GM12878 (cell line): ENCODE measurements around the gene CALML5. TPM values are rescaled to one million over a fixed set of nuclear protein-coding genes. Genes with fewer than 3 reads are reported as not detected.

ENCODE experiments used
- ATAC-seq: fragments of 200-7000 bp; cut with Tn5 transposase; 3 replicates; pipeline ENCODE4 v1.9.1; 2020; ENCODE audit warnings: mild to moderate bottlenecking, moderate library complexity
- BruUV-seq: library from RNA; stranded (reverse); fragments of 400-500 nt; replicated peaks from 2 replicates; lab custom pipeline; 2021; lab: Mats Ljungman, UMichigan
- CTCF ChIA-PET: fragments of 300-600 bp; sonication (Branson Sonifier 250); formaldehyde crosslinking; extraction: SDS; loops from one replicate; lab custom pipeline; 2021; ENCODE audit warnings: inconsistent platforms; lab: Yijun Ruan, JAX
- POLR2A ChIA-PET: fragments of 350-600 bp; formaldehyde crosslinking; extraction: SDS; loops from one replicate; lab custom pipeline; 2021; ENCODE audit warnings: inconsistent platforms; lab: Charles Lee
- RAD21 ChIA-PET: fragments of 300-600 bp; sonication (Branson Sonifier 250); formaldehyde crosslinking; loops from one replicate; lab custom pipeline; 2023; ENCODE audit warnings: antibody characterized with exemption; ENCODE audit not compliant: unreplicated experiment; lab: Charles Lee
- SMC1A ChIA-PET: fragments of 300-600 bp; sonication (Branson Sonifier 250); formaldehyde crosslinking; loops from one replicate; lab custom pipeline; 2023; ENCODE audit not compliant: unreplicated experiment, uncharacterized antibody; lab: Charles Lee
- DNase-seq: peaks from one replicate; pipeline ENCODE4 v3.0.0-alpha.2; 2011; ENCODE audit warnings: low read depth, low spot score
- FAIRE-seq: peaks from 3 replicates; lab custom pipeline; 2011; peaks lifted over from hg19 to GRCh38; lab: Jason Lieb, UNC
- H2AFZ ChIP-seq: 2 replicates; pipeline ENCODE4 v1.6.0; 2011; ENCODE audit warnings: low read depth, low read length, control low read depth; ENCODE audit not compliant: control insufficient read depth
- H3K27ac ChIP-seq: 2 replicates; pipeline ENCODE4 v1.5.1; 2011; ENCODE audit warnings: control low read depth; ENCODE audit not compliant: control insufficient read depth, insufficient read depth
- H3K27me3 ChIP-seq, 2 experiments: replicated peaks in 1 of 2; 2 replicates each; pipeline versions ENCODE4 v1.6.0 to v1.6.1; 2011; ENCODE audit warnings: low read length in 1 of 2; ENCODE audit not compliant: control insufficient read depth in 2 of 2, insufficient read depth in 2 of 2
- H3K36me3 ChIP-seq, 2 experiments: 2 replicates each; pipeline ENCODE4 v1.5.1; 2011; ENCODE audit warnings: low read length in 1 of 2; ENCODE audit not compliant: control insufficient read depth in 2 of 2, insufficient read depth in 2 of 2
- H3K4me1 ChIP-seq: 2 replicates; pipeline ENCODE4 v1.6.1; 2011; ENCODE audit warnings: mild to moderate bottlenecking, low read length, moderate library complexity, mixed read lengths; ENCODE audit not compliant: control insufficient read depth, insufficient read depth
- H3K4me2 ChIP-seq: 2 replicates; pipeline ENCODE4 v1.6.0; 2011; ENCODE audit warnings: control low read depth; ENCODE audit not compliant: control insufficient read depth, insufficient read depth
- H3K4me3 ChIP-seq: fragments of 200-600 bp; sonication (generic); 2 replicates; pipeline ENCODE4 v1.5.1; 2016
- H3K79me2 ChIP-seq: 2 replicates; pipeline ENCODE4 v1.6.0; 2011; ENCODE audit warnings: low read length; ENCODE audit not compliant: control insufficient read depth, insufficient read depth
- H3K9ac ChIP-seq: 2 replicates; pipeline ENCODE4 v1.8.0; 2011; ENCODE audit warnings: low read length, control low read depth, mixed read lengths; ENCODE audit not compliant: control insufficient read depth, insufficient read depth
- H3K9me3 ChIP-seq: replicated peaks from 3 replicates; pipeline ENCODE4 v1.5.1; 2011; ENCODE audit warnings: mild to moderate bottlenecking, low read length; ENCODE audit not compliant: control insufficient read depth, insufficient read depth
- H4K20me1 ChIP-seq: 2 replicates; pipeline ENCODE4 v1.6.0; 2011; ENCODE audit not compliant: control insufficient read depth, insufficient read depth
- CEBPZ ChIP-seq: fragments of 150-350 bp; IDR thresholded peaks from 2 replicates; pipeline ENCODE4 v1.6.1; 2016; ENCODE audit warnings: low read depth, low read length
- GATAD2B ChIP-seq: fragments of 450-650 bp; conservative IDR thresholded peaks from 2 replicates; pipeline ENCODE4 v1.6.1; 2017; ENCODE audit warnings: low read depth, mild to moderate bottlenecking, moderate library complexity
- MAX ChIP-seq: IDR thresholded peaks from 2 replicates; pipeline ENCODE4 v1.6.1; 2012; ENCODE audit warnings: low read depth, low read length, improper control_type of control experiment
- MTA2 ChIP-seq: fragments of 450-650 bp; IDR thresholded peaks from 2 replicates; pipeline ENCODE4 v1.6.1; 2016; ENCODE audit warnings: low read depth, mild to moderate bottlenecking, moderate library complexity
- NR2C1 ChIP-seq: fragments of 450-650 bp; IDR thresholded peaks from 2 replicates; pipeline ENCODE4 v1.6.1; 2017; ENCODE audit warnings: antibody characterized with exemption, mild to moderate bottlenecking, moderate library complexity
- PKNOX1 ChIP-seq: fragments of 450-650 bp; IDR thresholded peaks from 2 replicates; pipeline ENCODE4 v1.6.1; 2016; ENCODE audit warnings: mild to moderate bottlenecking
- POLR2AphosphoS2 ChIP-seq: IDR thresholded peaks from 2 replicates; pipeline ENCODE4 v1.6.1; 2011; ENCODE audit warnings: low read depth, mild to moderate bottlenecking, low read length, improper control_type of control experiment, moderate library complexity
- RFX5 ChIP-seq: IDR thresholded peaks from 2 replicates; pipeline ENCODE4 v1.6.1; 2011; ENCODE audit warnings: low read depth, low read length, improper control_type of control experiment
- SREBF1 ChIP-seq: IDR thresholded peaks from 2 replicates; pipeline ENCODE4 v1.6.1; 2012; ENCODE audit warnings: mild to moderate bottlenecking, low read length
- ZBTB33 ChIP-seq: fragments of 450-650 bp; IDR thresholded peaks from 2 replicates; pipeline ENCODE4 v1.6.1; 2017; ENCODE audit warnings: mild to moderate bottlenecking
- ZNF274 ChIP-seq: IDR thresholded peaks from one replicate; pipeline ENCODE4 v1.8.0; 2011; ENCODE audit not compliant: insufficient read length, insufficient read depth
- WGBS: methylation state at CpG from one replicate; pipeline ENCODE4 v1.1.6; 2016; ENCODE audit warnings: low lambda C conversion rate; ENCODE audit not compliant: insufficient replicate concordance, insufficient coverage; ENCODE audit errors: missing lambda C conversion rate; 5-methylcytosine and 5-hydroxymethylcytosine counted together
- in situ Hi-C: fragments of 300-500 bp; cut with MboI; formaldehyde crosslinking; loops from 9 replicates; pipeline ENCODE4 v1.14.3; 2018; ENCODE audit warnings: mixed read lengths
- intact Hi-C: fragments of 100-400 bp; cut with micrococcal nuclease; formaldehyde crosslinking; loops from one replicate; pipeline ENCODE4 v1.14.2; 2022; ENCODE audit not compliant: unreplicated experiment
- polyA plus RNA-seq, 11 experiments: library from polyadenylated mRNA; depleted of rRNA in 4 of 11; unstranded in 6 of 11; stranded (reverse) in 5 of 11; fragments of >200 nt; fragmentation: Nextera tagmentation in 4 of 11; fragmentation: Illumina TruSeq in 1 of 11; extraction: Ambion mirVana in 4 of 11; extraction: Trizol in 1 of 11; gene quantifications; 1 replicate in 1 of 11; 2 replicates in 10 of 11; pipeline versions ENCODE4 v1.2.1 to v1.2.3, GENCODE V29; 2011 to 2016; ENCODE audit warnings: inconsistent platforms in 2 of 11, missing spikeins in 2 of 11, low read depth in 1 of 11
- total RNA-seq, 4 experiments: library from RNA; depleted of rRNA in 3 of 4; stranded (reverse); fragments of >200 nt in 3 of 4; fragmentation: Illumina TruSeq in 1 of 4; extraction: Trizol in 1 of 4; gene quantifications; 2 replicates each; pipeline versions ENCODE4 v1.2.1 to v1.2.3, GENCODE V29; 2013 to 2021

Gene CALML5
- total and polyA plus RNA-seq, 10 of the 15 experiments (the other 5 are each of a cell fraction or from before 2014, with no cell fraction given), result not detected

- H3K36me3 ChIP-seq, result no peaks in the 10 kb centered on the region
- H3K4me3 ChIP-seq, result no peak overlapping the region
- TF ChIP-seq CEBPZ, result no peak
- no peak for TF ChIP-seq SREBF1
- no peak for TF ChIP-seq ZBTB33
- no peak for TF ChIP-seq RFX5
- TF ChIP-seq MTA2, result no peak
- TF ChIP-seq PKNOX1, result no peak
- no peak for TF ChIP-seq POLR2AphosphoS2
- TF ChIP-seq NR2C1, result no peak
- TF ChIP-seq ZNF274, result no peak
- TF ChIP-seq GATAD2B, result no peak
- no peak for TF ChIP-seq MAX
- WGBS, result 38% methylated on average over 16 of the region's 16 CpGs
- ChIA-PET POLR2A (no interaction called here), CTCF (no interaction called here), SMC1A (no interaction called here), RAD21 (no interaction called here)
- no peaks in the 10 kb centered on the region for H4K20me1 ChIP-seq
- ATAC-seq (no peak), FAIRE-seq (no peak), DNase-seq (no peak)
- H3K27me3 ChIP-seq, result peaks cover 0 to 7% of the 10 kb centered on the region in 2 experiments; a peak in 2 of 4 replicates
- no peak overlapping the region for H3K27ac ChIP-seq
- in situ Hi-C loops, result no loop called here
- no peaks in the 10 kb centered on the region for H3K4me1 ChIP-seq
- no peak overlapping the region for H2AFZ ChIP-seq
- no peak overlapping the region for H3K9ac ChIP-seq
- no TSS peak for BruUV-seq
- H3K4me2 ChIP-seq, result no peak overlapping the region
- H3K79me2 ChIP-seq, result no peaks in the 10 kb centered on the region
- H3K9me3 ChIP-seq, result no peaks in the 10 kb centered on the region
- intact Hi-C loops, result no loop called here
Observed at GRCh38 chr10:5514226-5514850, 15.0 kb upstream of the CALML5 start.
